ENCODE measurements around the gene ZNF836. TPM values are rescaled to one million over a fixed set of nuclear protein-coding genes. Genes with fewer than 3 reads are reported as not detected.

Gene ZNF836
- total and polyA plus RNA-seq, 9 of the 15 experiments (the other 6 are each of a cell fraction or from before 2014, with no cell fraction given): 0.24 to 0.69 (median 0.64) TPM; not detected in 2

GRCh38 chr19:52138278-52138982, 33.0 kb downstream of the ZNF836 start (continued):
- TF ChIP-seq ZHX1 (conservative IDR thresholded peaks at IDR 0.05; ENCODE audit: low read length) (no peak), E2F1 (CRISPR knock-in tag; IDR thresholded peaks at IDR 0.05) (no peak), LCOR (CRISPR knock-in tag; IDR thresholded peaks at IDR 0.05) (no peak), SRSF1 (IDR thresholded peaks at IDR 0.05; ENCODE audit: low read depth, low read length) (no peak), MCM7 (IDR thresholded peaks at IDR 0.05) (0 out of 4 replicates have a peak, but pooled peaks of 1 of the 2 experiments have one; percentile 47), MTA1 (IDR thresholded peaks at IDR 0.05; ENCODE audit: borderline replicate concordance) (no peak), ZNF184 (CRISPR knock-in tag; IDR thresholded peaks at IDR 0.05) (no peak), PRDM10 (IDR thresholded peaks at IDR 0.05; ENCODE audit: partially characterized antibody) (no peak), CTCF (IDR thresholded peaks at IDR 0.05 in 2 of 3, conservative IDR thresholded peaks at IDR 0.05 in 1 of 3; ENCODE audit: insufficient read depth in 2 of 3, low read depth in 1 of 3, low read length in 3 of 3) (no peak), SFPQ (IDR thresholded peaks at IDR 0.05; ENCODE audit: low read depth, low read length) (no peak), KDM1A (IDR thresholded peaks at IDR 0.05) (no peak), ZNF24 (IDR thresholded peaks at IDR 0.05) (no peak), RBBP5 (IDR thresholded peaks at IDR 0.05; ENCODE audit: borderline replicate concordance, insufficient read depth, low read length, poor library complexity, severe bottlenecking) (peak; percentile 9), MEF2D (tag; conservative IDR thresholded peaks at IDR 0.05; ENCODE audit: low read depth) (no peak), GABPA (tag; conservative IDR thresholded peaks at IDR 0.05; ENCODE audit: low read depth) (no peak), ZNF586 (CRISPR knock-in tag; conservative IDR thresholded peaks at IDR 0.05) (no peak)

Measured in K562 (cell line).